C4-2B (cell line): ENCODE results near the gene ASIC2.

Experiments used
- H3K27ac ChIP-seq: fragments of 450-650 bp; 2 replicates; pipeline ENCODE4 v1.5.1; 2017
- CTCF ChIP-seq: fragments of 450-650 bp; conservative IDR thresholded peaks from 2 replicates; pipeline ENCODE4 v1.5.1; 2017; ENCODE audit warnings: mild to moderate bottlenecking
- ZFX ChIP-seq: fragments of 450-650 bp; IDR thresholded peaks from 2 replicates; pipeline ENCODE4 v1.6.1; 2017

ASIC2 gene

DNA sequence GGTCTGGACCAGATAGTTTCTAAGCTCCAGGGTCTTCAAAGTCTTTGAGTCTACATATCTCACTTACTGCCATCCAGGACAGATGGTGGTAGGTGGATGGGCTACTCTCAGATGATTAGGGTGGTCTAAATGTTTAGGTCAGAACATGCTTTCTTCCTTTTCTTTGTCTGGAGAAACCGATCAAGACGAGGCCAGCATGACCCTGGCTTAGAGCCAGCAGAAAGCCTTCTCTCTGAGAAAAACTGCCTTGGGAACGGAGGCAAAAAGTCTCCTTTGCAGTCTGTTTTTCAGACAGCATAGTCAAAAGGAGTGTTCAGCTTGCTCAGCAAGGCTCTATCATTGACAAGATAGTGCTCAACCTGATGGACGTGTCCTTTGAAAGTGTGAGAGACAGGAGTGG lies 252.6 kb downstream of the ASIC2 start:
- no peak overlapping the region for H3K27ac ChIP-seq
- TF ChIP-seq ZFX (no peak), CTCF (no peak)

DNA sequence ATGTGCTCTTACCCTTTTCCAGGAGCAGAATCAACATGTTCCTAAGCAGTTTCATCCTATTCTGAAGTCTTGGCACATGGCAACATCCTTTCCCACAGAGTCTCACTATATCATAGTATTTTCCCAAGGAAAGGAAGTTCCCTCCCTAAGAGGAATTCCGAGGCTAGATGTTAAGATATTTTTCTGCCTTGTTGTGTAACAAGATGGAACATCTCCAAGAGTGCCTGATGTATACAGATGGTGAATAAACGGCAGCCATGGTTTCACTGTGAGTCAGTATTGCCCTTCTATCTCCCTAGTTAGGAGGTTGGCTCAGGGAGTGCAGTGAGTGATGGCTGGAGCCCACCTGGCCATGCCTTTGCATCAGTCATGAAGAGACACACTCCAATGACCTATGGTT lies 253.2 kb downstream of the ASIC2 start:
- no peak for TF ChIP-seq CTCF
- TF ChIP-seq ZFX = no peak
- no peak overlapping the region for H3K27ac ChIP-seq

- no peak for TF ChIP-seq ZFX
- peak; percentile 87 for TF ChIP-seq CTCF
- H3K27ac ChIP-seq = no peak overlapping the region
Measured at GRCh38 chr17:33038740-33039139, 254.4 kb downstream of the ASIC2 start.

GRCh38 chr17:33033176-33033575 lies 259.9 kb downstream of the ASIC2 start:
- TF ChIP-seq ZFX = no peak
- TF ChIP-seq CTCF = no peak
- H3K27ac ChIP-seq = no peak overlapping the region

GRCh38 chr17:33028778-33029177 lies 264.3 kb downstream of the ASIC2 start:
- H3K27ac ChIP-seq = no peak overlapping the region

DNA sequence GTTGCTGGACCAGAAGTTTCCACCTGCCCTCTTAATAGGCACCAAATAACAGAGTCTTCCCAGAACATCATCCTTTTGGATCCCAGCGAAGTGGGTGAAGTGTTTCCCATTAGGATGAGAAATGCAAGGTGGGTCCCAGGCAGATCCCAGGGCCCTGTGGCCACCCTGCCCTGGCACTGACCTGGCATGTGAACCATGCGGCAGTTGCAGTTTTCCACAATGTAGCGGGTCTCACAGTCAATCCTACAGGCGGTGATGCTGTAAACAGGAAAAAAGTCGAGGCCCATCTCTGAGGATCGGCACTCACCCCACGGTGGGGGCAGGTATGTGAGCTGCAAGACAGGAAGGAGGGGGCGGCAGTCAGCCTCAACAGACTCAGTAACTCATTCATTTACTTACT lies 265.0 kb downstream of the ASIC2 start:
- TF ChIP-seq CTCF (no peak), ZFX (no peak)
- no peak overlapping the region for H3K27ac ChIP-seq

More at GRCh38 chr17:33028778-33029177, 264.3 kb downstream of the ASIC2 start:
- TF ChIP-seq CTCF (no peak; the same call in 1 of the 2 replicates), ZFX (no peak)

GRCh38 chr17:33024688-33025486 lies 268.2 kb downstream of the ASIC2 start:
- H3K27ac ChIP-seq = no peak overlapping the region
- TF ChIP-seq CTCF = no peak
- TF ChIP-seq ZFX = no peak
